Liver (tissue), 3 donors: Measurements from ENCODE around the gene KMT2E.

Source experiments
- CTCF ChIP-seq: fragments of 150-350 bp; IDR thresholded peaks from 2 replicates; pipeline ENCODE4 v1.5.1; 2017; ENCODE audit warnings: improper control_type of control experiment, low read depth, low read length; ENCODE audit not compliant: missing input control
- EGR1 ChIP-seq, 2 donors: IDR thresholded peaks; 2 replicates each; pipeline ENCODE4 v1.6.1; 2016 to 2018; ENCODE audit warnings: antibody characterized with exemption in 2 of 2, low read depth in 2 of 2
- FOXA1 ChIP-seq: IDR thresholded peaks from 2 replicates; pipeline ENCODE4 v1.6.1; 2016; ENCODE audit warnings: antibody characterized with exemption
- GABPA ChIP-seq, 2 donors: IDR thresholded peaks in 1 of 2; conservative IDR thresholded peaks in 1 of 2; 2 replicates each; pipeline ENCODE4 v1.6.1; 2016; ENCODE audit warnings: antibody characterized with exemption in 2 of 2, mild to moderate bottlenecking in 1 of 2, moderate library complexity in 1 of 2
- HNF4A ChIP-seq, 2 donors: conservative IDR thresholded peaks; 2 replicates each; pipeline ENCODE4 v1.6.1; 2016; ENCODE audit warnings: antibody characterized with exemption in 2 of 2, mild to moderate bottlenecking in 2 of 2
- HNF4G ChIP-seq: IDR thresholded peaks from 2 replicates; pipeline ENCODE4 v1.6.1; 2016; ENCODE audit warnings: antibody characterized with exemption
- JUND ChIP-seq, 2 donors: IDR thresholded peaks; 2 replicates each; pipeline ENCODE4 v1.6.1; 2016; ENCODE audit warnings: antibody characterized with exemption in 2 of 2
- MAX ChIP-seq: IDR thresholded peaks from 2 replicates; pipeline ENCODE4 v1.6.1; 2016; ENCODE audit warnings: antibody characterized with exemption
- RXRA ChIP-seq, 2 donors: IDR thresholded peaks; 2 replicates each; pipeline ENCODE4 v1.6.1; 2017 to 2018; ENCODE audit warnings: antibody characterized with exemption in 2 of 2, mild to moderate bottlenecking in 1 of 2
- SP1 ChIP-seq: IDR thresholded peaks from 2 replicates; pipeline ENCODE4 v1.6.1; 2018; ENCODE audit warnings: antibody characterized with exemption, mild to moderate bottlenecking
- TAF1 ChIP-seq: conservative IDR thresholded peaks from 2 replicates; pipeline ENCODE4 v1.6.1; 2016; ENCODE audit warnings: antibody characterized with exemption, mild to moderate bottlenecking
- YY1 ChIP-seq: IDR thresholded peaks from 2 replicates; pipeline ENCODE4 v1.6.1; 2016; ENCODE audit warnings: antibody characterized with exemption, mild to moderate bottlenecking
- ZBTB33 ChIP-seq: IDR thresholded peaks from 2 replicates; pipeline ENCODE4 v1.6.1; 2016; ENCODE audit warnings: antibody characterized with exemption
- donor health status: healthy.
- donor health status: healthy.

GRCh38 chr7:105102557-105103352 lies 88.8 kb downstream of the KMT2E start:
- no peak for TF ChIP-seq CTCF
- no peak for TF ChIP-seq GABPA (IDR thresholded peaks at IDR 0.05 in 1 of 2, conservative IDR thresholded peaks at IDR 0.05 in 1 of 2)
- TF ChIP-seq ZBTB33: no peak
- TF ChIP-seq RXRA (IDR thresholded peaks at IDR 0.05): no peak
- TF ChIP-seq JUND (IDR thresholded peaks at IDR 0.05): no peak
- TF ChIP-seq MAX: no peak
- TF ChIP-seq FOXA1: no peak
- TF ChIP-seq EGR1 (IDR thresholded peaks at IDR 0.05; ENCODE audit: low read depth in 2 of 2): no peak
- TF ChIP-seq YY1: no peak
- no peak for TF ChIP-seq TAF1
- no peak for TF ChIP-seq SP1
- TF ChIP-seq HNF4A (conservative IDR thresholded peaks at IDR 0.05): no peak
- TF ChIP-seq HNF4G: no peak
